Inferior parietal cortex (tissue), 1 donor: Measurements from ENCODE around the gene PNMA1.

Experiments
- DNase-seq: peaks from one replicate; pipeline ENCODE4 v3.0.0-alpha.2; 2016; ENCODE audit errors: extremely low spot score

PNMA1 gene

DNA sequence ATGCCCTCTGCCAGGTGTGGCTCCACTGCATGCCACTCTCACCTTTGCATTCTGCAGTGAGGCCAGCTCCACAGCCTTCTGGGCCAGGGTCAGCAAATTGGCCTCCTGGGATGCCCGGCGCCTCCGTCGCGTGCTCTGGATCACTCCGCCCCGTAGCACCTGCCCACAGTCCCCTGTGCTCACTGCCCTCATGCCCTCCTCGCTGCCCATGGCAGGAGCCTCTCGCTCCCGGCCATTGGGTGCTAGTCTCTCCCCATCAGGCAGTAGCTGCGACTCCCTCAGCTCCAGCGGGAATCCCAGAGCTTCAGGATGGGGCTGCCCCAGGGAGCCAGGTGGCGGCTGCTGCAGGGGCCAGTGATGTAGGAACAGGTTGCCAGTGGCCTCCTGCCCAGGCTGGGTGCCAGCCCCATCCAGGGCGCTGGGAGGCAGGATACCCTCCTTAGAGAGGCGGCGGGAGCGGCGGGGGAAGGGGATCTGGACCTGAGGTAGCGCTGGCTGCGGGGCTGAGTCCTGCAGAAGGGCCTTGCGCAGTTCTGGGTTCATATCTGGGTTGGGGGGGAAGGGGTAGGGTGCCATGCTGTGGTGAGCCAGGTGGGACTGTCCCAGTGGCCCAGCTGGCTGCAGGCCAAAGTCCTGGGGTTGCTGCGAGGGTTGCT lies 24.5 kb upstream of the PNMA1 start:
- DNase-seq = no peak

DNA sequence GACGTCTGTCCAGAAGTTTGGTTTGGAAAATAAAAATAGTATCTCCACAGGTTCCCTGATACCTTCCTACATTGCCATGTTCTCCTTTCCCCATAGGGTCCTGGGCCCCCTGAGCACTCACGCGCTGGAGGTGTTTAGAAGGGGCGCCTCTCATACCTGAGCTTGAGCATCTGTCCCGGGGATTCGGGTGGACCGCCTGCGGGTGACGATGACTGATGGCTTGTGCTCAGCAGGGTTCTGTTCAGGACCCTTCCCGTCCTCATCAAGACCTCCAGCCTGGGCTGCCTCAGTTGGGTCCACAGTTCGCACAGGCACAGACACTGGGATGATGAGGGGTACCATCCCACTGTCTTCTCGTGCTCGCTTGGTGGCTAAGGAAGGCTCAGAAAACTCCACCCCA lies 22.7 kb upstream of the PNMA1 start:
- DNase-seq = no peak

DNA sequence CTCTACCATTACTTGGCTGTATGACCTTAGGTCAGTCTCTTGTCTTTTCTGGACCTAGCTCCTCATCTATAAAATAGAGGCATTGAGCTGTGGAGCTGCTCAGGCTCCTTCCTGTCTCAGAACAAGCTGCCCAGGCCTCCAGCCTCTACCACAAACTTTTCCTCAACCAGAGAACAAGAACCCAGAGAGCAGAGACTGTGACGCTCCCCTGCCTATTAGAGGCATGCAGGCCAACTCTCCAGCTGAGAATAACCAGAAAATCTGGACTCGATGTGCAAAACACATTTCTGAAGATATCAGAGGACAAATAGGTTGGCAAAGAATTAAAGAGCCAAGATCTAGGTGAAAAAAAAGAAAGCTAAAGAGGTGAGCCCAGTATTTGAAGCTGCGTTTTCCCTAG lies 17.8 kb upstream of the PNMA1 start:
- no peak for DNase-seq

DNA sequence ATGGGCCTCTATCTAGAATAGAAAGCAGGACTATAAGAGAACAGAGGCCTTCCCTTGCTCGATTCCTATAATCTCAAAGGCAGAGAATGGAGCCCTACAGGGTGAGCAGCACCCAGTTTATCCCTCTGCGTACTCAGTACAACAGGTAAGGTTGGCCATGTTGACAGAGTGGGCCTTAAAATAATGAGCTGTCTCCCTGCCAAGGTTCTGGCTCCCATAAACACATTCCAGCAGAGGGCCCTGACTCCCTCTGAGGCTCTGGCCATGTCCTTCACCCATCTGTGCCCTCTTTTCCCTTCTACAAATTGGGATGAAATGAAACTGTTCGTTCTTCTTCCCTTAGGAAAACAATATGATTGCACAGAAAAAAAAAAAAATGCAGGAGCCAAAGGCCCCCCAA lies 16.9 kb upstream of the PNMA1 start:
- DNase-seq = no peak

DNA sequence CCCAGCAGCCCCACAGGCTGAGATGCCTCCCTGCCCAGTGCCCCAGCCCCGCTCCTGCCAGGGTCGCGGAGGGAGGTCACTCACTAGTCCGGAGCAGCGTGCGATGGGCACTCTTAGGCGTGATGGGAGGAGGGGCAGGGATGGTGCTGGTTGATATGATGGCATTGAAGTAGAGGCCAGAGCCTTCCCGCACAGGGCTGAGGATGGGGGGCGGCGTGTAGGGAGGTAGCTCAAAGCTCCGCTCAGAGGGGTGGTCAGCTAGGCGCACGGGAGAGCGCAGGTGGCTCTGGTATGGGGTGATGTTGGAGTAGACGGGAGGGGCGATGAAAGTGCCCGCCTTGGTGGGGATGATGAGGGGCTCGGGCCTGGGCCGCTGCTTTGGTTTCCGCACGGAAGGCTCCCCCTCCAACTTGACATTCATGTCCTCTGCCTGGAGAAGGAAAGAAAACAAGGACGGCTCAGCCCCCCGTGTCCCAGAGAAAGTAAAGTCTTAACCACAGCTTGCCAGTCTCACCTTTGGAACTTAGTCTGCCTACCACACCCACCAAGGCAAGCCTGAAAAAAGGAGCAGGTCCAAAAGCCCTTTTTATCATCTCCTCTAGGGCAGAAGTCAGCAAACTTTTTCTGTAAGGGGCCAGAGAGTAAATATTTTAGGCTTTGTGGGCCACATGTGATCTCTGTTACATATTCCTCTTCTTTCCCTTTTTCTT lies 15.5 kb upstream of the PNMA1 start:
- no peak for DNase-seq

DNA sequence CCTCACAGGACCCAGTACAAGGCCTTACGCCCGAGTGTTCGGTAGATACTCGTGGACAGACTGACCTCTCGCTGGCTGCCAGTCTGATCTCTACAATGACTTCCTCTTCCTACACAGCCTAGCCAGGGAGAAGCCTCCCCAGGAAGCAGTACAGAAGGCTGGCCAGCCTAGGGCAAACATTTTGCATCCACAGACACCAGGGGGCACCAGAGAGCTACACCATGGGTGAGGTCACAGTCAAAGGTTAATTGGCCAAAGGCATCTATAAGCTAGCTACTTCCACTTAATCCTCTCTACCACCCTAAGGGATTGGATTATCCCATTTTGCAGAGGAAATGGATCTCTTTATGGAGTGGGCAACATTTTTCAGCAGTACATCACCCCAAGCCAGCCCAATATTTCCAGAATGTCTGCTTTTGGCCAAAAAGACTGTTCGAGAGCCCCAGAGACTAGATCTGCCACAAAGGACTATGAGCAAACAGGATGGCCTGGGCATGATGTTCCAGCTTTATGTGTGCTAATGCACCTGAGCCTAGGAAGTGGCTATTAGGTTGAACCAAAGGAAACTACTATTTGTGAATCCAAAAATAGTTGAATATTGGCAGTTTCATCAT lies 14.6 kb upstream of the PNMA1 start:
- DNase-seq = peak; percentile 94

DNA sequence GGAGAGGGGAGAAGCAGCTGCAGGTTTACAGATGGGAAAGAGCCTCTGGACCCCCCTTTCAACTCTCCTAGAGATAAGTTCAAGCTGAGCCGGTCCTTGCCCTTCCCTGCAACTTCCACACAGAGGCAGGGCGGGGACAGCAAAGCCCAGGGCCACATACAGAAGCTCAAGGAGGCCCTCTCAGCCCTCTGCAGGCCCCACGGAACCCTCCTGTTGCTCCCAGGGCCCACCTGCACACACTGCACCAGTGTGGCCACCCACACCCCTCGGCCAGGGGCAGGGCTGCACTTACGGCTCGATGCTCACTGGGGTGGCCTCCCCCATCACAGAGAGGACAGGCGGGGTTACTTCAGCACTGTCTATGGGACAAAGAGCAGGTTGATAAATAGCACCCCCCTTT lies 13.0 kb upstream of the PNMA1 start:
- no peak for DNase-seq

DNA sequence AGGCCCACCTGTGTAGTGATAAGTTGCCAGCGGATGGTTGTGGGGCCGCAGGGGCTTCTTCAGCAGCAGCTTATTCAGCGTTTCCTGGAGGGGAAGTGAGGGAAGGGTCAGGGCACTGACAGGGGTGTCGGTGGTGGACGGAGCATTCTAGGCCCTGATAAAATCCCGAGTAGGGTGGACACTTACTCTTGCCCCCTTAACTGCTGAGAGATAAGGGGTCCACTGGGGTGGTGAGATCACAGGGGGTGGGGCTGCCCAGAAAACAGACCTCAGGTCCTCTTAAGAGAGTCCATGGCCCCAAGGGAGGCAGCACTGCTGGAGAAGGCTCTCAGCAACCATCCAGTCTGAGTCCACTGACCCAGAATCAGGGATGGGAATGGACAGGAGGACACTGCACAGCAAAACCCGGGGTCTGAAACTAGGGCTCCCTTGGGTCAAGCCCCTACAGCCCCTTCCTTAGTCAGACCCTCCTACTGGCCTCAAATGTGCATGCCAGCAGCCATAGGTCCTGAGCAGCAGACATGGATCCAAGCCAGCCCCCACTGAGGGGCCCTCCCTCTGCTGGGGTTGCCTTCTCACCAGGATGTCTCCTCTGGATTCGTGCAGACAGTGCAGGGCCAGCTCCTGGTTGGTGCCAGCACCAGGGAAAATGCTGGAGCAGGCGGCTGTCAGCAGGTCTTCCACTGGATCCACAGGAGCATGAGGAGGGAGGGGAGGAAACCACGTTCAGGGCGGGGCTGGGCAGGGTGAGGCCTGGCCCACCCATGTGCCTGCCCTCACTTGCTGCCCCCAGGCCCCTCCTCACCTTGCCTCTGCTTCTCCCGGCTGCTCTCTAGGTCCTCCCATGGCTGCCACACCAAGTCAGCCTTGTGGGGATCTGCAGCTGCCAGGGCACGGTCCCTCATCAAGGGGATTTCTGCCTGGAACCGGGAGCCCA lies 12.1 kb upstream of the PNMA1 start:
- DNase-seq = no peak

DNA sequence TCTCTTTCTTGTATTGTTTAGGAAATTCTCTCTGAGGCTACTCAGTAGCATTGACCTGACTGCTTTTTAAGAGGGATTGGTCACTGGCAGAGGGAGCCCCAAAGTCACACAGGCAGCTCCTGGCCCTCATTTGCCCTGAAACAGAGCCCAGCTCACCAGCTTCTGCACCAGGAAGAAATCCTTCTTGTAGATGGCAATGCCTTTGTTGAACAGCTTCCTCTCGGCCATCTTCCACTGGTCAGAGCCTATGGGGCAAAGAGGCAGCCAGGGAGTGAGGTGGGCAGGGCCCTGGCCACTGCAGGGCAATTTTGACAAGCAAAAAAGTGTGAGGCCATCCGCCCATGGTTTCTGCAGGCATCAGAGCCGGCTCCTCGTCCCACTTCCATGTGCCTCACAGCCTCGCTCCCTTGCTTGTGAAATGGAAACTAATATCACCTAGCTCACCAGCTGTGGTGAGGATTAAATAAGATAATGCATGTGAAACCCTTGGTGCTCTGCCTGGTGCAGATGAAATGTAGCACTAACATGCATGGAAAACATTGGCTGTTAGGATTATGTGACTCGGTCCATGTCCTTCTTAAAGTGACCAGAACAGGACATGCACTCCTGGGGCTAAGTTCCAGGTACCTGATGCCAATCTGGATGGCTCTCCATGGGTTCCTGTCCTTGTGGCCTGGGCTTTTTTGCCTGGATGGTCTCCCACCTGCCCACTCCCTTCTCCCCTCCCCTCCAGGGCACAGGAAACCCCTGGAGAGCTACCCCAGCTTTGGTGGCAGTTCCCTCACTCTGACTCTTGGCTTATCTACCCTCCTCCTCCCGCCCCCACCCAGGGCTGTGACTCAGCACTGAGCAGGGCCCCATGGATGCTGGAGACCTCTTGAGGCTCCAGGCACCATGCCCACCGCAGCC lies 11.2 kb upstream of the PNMA1 start:
- no peak for DNase-seq

DNA sequence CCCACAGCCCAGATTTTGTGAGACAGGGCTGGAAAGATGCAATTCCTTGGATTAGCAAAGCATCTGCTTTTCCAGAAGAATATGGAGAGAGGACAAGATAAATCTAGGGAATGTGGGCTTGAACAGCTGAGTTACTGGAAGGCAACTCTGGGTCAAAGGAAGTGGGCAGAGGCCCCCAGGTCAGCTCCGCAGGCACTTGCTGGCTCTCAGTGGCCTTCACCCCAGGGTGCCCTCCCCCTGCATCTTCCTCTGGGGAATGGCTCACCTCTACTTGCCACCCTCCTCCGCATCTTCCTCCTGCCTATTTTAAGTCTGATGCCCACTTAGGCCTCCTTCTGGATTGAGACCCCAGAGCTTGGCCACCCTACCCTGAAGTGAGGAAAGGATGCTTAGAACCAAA lies 10.5 kb upstream of the PNMA1 start:
- no peak for DNase-seq

DNA sequence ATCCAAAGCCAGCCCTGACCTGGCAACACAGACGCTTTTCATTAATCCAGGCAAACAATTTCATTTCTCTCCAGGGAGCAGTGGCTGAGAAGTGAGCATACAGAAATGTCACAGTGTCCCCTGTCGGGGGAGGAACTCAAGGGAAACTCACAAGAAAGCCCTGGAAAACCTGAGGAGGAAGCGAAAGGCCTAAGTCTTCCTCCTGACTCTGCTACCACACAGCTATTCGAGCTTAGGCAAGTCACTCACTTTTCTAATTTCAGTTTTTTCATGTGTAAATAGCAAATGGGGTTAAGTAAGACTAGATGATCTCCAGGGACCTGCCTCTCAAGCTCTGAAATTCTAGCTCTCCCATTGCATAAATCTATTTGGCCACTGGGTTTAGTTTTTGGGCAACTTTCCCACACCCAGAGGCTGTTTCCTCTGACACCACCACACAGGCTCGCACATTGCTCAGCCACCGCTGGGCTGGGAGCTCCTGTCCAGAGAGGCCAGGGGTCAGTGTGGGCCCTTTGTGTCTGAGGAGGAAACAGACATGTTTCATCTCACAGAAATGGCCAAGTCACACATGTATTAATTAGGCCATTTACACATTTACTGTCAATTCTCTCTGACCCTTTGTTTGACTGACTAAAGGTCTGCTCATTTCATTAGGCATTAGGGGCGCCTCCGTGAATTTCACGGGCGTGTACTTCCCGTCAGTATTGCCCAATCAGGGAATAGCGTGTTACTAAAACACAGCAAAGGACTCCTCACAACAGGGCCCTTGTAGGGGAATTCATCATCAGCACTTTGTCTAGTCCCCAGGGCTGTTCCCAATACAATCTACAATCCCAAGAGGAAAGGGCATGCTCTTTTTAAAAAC lies 9.8 kb upstream of the PNMA1 start:
- no peak for DNase-seq

DNA sequence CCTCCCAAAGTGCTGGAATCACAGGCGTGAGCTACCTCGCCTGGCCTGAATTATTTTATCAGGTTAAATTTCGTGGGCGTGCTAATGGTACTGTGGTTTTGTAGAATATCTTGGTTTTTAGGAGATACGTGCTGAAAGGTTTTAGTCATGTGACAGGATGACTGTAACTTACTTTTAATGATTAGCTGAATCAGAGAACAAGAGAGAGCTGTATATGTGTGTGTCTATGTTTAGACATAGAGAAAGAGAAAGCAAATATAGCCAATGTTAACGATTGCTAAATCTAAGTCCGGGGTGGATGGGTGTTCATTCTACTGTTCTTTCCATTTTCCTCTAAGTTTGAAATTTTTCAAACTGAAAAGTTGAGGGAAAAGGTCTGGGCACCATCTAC lies 9.2 kb upstream of the PNMA1 start:
- no peak for DNase-seq

DNA sequence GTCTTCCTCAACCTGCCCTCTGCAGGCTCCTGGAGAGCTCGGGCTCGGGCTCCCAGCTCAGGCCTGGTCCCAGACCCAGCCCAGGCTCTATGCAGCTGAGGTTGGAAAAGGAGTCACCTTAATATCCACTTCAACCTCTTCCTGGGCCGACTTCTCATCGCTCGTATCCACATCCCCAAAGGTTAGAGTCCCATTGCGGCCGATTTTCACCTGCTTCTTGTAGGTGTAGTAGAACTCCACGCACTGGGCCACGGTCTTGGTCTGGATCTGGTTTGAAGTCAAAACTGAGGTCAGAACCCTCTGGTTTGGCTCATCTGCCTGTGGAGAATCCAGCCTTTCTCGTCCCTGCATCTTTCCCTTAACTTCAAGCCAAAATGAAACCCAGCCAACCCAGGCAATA lies 8.4 kb upstream of the PNMA1 start:
- DNase-seq = no peak

DNA sequence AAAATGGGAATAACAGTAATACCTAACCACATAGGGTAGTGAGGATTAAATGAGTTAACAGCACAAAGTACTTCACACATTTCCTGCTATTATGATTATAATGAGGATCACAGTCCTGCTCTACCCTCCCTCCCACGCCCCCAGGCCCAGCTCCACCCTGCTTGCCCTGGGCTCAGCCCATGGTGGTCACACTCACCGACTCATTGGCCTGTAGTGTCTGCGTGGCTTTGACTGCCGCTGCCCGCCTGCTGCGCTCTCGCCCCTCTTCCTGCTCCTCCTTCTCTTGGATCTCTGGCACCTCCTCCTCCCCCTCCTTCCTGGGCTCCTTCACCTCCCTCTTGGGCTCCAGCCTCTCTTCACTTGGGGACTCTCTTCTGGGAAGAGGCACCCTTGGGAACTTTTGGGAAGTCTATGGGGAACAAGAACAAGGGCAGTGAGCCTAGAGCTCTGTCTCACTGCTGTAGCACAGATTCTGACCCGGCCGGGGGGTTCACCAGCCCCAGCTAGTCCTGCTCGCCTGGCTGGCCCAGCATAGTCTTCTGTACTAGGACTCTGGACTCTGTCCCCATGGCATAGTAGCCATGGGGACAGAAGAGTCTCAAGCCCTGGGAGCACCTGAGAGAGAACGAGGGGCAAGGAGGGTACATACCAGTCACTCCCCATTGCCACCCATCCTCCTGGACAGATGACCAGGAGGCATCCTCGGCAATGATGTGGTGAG lies 7.1 kb upstream of the PNMA1 start:
- no peak for DNase-seq

DNA sequence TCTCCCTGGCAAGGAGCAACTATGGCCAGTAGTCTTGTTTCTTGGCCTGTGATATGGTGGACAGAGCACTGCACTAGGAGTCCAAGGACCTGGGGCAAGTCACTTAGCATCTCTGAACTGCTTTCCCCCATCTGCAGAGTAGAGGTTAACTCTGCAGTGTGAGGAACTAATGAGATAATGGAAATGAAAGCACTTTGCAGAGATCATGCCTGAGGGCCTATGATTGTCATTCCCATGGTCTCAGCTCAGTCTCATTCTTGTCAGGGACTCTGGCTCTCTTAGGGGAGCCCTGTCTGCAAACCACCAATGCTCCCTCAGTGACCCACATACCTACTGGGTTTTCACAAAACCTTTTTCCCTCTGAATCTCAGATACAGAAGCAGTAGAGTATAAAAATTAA lies 6.5 kb upstream of the PNMA1 start:
- no peak for DNase-seq

DNA sequence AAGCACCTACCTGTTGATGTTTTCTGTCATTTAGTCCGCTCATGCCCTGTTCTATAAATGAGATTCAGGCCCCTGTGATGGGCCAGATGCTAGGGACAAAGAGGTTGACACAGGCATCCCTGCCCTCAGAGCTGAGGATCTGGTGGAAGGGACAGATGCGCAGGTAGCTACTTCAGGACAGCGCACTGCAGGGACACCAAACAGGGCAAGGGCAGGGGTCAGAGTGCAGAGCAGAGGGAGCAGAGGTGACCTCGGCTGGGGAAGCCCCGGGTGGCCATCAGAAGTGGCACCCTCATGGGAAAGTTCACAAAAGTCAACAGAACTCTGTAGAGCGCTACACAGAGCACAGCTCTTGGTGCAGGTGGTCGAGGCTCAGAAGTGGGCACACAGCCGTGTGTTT lies 5.6 kb upstream of the PNMA1 start:
- no peak for DNase-seq

DNA sequence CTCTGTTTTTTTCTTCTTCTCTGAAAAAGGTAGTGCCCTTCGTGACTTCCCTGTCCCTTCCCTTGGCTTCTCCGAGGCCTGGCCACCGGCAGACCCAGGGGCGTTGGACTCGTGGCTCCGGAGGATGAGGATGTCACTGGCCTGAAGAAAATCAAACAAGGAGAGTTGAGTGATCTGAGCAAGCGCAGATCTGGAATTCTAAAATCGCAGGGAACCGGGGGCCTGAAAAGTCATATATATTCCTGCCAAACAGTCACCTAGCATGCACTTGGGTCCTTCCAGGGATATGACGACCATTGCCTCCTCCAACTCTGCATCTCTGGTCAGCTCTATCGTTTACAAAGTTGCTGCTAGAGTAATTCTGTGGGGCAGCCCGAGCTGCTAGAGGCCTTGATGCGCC lies 5.2 kb upstream of the PNMA1 start:
- DNase-seq = no peak

DNA sequence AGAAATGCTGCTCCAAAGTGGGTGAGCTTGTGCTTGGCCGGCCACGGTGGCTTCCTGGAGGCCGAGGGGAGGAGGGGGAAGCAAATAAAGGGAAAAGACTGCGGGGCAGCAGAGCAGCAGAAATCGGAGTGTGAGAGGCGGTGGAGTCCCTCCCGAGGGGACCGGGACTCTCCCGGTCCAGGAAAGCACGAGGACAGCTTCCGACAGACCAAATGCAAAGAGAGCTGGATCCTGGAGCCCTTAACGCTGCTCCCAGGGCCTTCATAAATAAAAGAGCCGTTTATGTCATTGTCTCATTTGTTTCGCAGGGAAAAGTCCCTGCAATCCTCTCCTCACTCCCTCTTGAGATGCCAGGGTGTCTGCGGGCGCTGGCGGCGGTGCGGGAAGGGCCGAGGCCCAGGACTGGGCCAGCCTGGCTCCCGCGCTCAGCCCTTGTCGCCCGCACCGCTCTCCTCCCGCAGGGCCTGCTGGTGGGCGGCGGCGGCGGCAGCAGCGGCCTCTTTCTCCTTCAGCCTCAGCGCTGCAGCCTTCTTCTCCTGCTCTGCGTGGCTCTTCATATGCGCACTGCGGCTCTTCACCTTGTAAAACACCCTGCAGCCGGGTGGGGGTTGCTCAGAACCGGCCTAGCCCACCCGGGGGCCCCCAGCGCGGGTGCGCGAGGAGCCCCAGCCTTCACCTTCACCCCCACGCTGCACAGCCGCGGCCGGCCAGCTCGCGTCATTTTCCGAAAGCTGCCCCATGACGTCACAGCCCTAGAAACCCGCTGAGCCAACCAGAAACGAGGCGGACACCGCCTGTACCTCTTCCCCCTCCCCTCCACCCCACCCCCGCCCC lies 4.5 kb upstream of the PNMA1 start:
- peak; percentile 54 for DNase-seq
